Esophagus muscularis mucosa (tissue), 4 donors: ENCODE results near the gene GALNT18. TPM values are rescaled to one million over a fixed set of nuclear protein-coding genes. Genes with fewer than 3 reads are reported as not detected.

Source experiments
- DNase-seq: peaks from one replicate; pipeline ENCODE4 v3.0.0-alpha.2; 2017; ENCODE audit errors: extremely low spot score
- H3K27ac ChIP-seq, 4 donors: fragments of 200-600 bp; sonication (generic); replicated peaks in 1 of 4; 1 replicate in 3 of 4; 2 replicates in 1 of 4; pipeline ENCODE4 v1.5.1; 2016 to 2019; ENCODE audit warnings: mild to moderate bottlenecking in 1 of 4
- H3K27me3 ChIP-seq, 4 donors: fragments of 200-600 bp; sonication (generic); one replicate each; pipeline versions ENCODE4 v1.5.1 to v1.6.0; 2016 to 2019
- H3K36me3 ChIP-seq, 4 donors: fragments of 200-600 bp; sonication (generic); one replicate each; pipeline ENCODE4 v1.5.1; 2016 to 2019
- H3K4me1 ChIP-seq, 4 donors: fragments of 200-600 bp; sonication (generic); one replicate each; pipeline ENCODE4 v1.5.1; 2016 to 2019
- H3K4me3 ChIP-seq, 4 donors: fragments of 200-600 bp; sonication (generic); 1 replicate in 2 of 4; 2 replicates in 2 of 4; pipeline ENCODE4 v1.5.1; 2016 to 2019; ENCODE audit warnings: mild to moderate bottlenecking in 4 of 4, moderate library complexity in 1 of 4
- H3K9me3 ChIP-seq, 4 donors: fragments of 200-600 bp; sonication (generic); 1 replicate in 3 of 4; 2 replicates in 1 of 4; pipeline ENCODE4 v1.5.1; 2016 to 2019
- EP300 ChIP-seq: sonication (generic); formaldehyde crosslinking; IDR thresholded peaks from one replicate; pipeline ENCODE4 v1.6.1; 2017; ENCODE audit warnings: antibody characterized with exemption
- POLR2A ChIP-seq: fragments of 450-650 bp; IDR thresholded peaks from one replicate; pipeline ENCODE4 v1.6.1; 2017; ENCODE audit warnings: antibody characterized with exemption, moderate library complexity, mild to moderate bottlenecking, low read depth
- POLR2AphosphoS5 ChIP-seq, 2 donors: sonication (generic); formaldehyde crosslinking; IDR thresholded peaks; one replicate each; pipeline ENCODE4 v1.6.1; 2017; ENCODE audit warnings: antibody characterized with exemption in 2 of 2
- WGBS: methylation state at CpG from one replicate; pipeline ENCODE4 v1.1.5; 2018; 5-methylcytosine and 5-hydroxymethylcytosine counted together
- intact Hi-C: fragments of 100-400 bp; cut with DNase I; formaldehyde crosslinking; loops from one replicate; pipeline ENCODE4 v1.15.1; 2023
- total RNA-seq, 4 donors: library from RNA; depleted of rRNA; stranded (reverse); fragments of >200 nt; gene quantifications; one replicate each; pipeline versions ENCODE4 v1.1.0 to v1.2.1, GENCODE V29; 2016
- TF ChIP-seq, protein P1 (sequence below), 3 experiments: fragments of 200-600 bp in 2 of 3; fragments of 450-650 bp in 1 of 3; sonication (generic) in 2 of 3; IDR thresholded peaks; one replicate each; pipeline ENCODE4 v1.5.1; 2017 to 2019; ENCODE audit warnings: antibody characterized with exemption in 3 of 3, mild to moderate bottlenecking in 2 of 3, moderate library complexity in 1 of 3

Gene GALNT18
- total RNA-seq, 4 donors from 2014 or later = 29.1 to 67.0 (median 49.3) TPM

- intact Hi-C loops = no loop called here
- DNase-seq = no peak
- Histone ChIP-seq H3K4me1 (peaks cover 7 to 24% (median 19%) of the 10 kb centered on the region in 4 donors), H3K36me3 (no peaks in the 10 kb centered on the region), H3K4me3 (no peak overlapping the region), H3K27me3 (no peaks in the 10 kb centered on the region), H3K9me3 (no peaks in the 10 kb centered on the region), H3K27ac (no peak overlapping the region)
- TF ChIP-seq, protein P1, sequence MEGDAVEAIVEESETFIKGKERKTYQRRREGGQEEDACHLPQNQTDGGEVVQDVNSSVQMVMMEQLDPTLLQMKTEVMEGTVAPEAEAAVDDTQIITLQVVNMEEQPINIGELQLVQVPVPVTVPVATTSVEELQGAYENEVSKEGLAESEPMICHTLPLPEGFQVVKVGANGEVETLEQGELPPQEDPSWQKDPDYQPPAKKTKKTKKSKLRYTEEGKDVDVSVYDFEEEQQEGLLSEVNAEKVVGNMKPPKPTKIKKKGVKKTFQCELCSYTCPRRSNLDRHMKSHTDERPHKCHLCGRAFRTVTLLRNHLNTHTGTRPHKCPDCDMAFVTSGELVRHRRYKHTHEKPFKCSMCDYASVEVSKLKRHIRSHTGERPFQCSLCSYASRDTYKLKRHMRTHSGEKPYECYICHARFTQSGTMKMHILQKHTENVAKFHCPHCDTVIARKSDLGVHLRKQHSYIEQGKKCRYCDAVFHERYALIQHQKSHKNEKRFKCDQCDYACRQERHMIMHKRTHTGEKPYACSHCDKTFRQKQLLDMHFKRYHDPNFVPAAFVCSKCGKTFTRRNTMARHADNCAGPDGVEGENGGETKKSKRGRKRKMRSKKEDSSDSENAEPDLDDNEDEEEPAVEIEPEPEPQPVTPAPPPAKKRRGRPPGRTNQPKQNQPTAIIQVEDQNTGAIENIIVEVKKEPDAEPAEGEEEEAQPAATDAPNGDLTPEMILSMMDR (IDR thresholded peaks at IDR 0.05) = no peak
- TF ChIP-seq POLR2A (no peak), POLR2AphosphoS5 (IDR thresholded peaks at IDR 0.05) (no peak), EP300 (no peak)
- WGBS = 89% methylated on average over 10 of the region's 10 CpGs
Observed at GRCh38 chr11:11387622-11388305, 234.0 kb downstream of the GALNT18 start.

- no peak for DNase-seq
- Histone ChIP-seq H3K27ac (no peak overlapping the region), H3K27me3 (no peaks in the 10 kb centered on the region), H3K4me1 (peaks cover 6 to 19% (median 16%) of the 10 kb centered on the region in 4 donors), H3K36me3 (no peaks in the 10 kb centered on the region), H3K9me3 (no peaks in the 10 kb centered on the region), H3K4me3 (no peak overlapping the region)
- intact Hi-C loops = no loop called here
- TF ChIP-seq POLR2AphosphoS5 (IDR thresholded peaks at IDR 0.05) = no peak
- no peak for TF ChIP-seq POLR2A
- TF ChIP-seq, protein P1 (IDR thresholded peaks at IDR 0.05) = no peak
- no peak for TF ChIP-seq EP300
- WGBS = 78% methylated on average over 4 of the region's 4 CpGs
Observed at GRCh38 chr11:11387207-11387606, 234.6 kb downstream of the GALNT18 start.

DNA sequence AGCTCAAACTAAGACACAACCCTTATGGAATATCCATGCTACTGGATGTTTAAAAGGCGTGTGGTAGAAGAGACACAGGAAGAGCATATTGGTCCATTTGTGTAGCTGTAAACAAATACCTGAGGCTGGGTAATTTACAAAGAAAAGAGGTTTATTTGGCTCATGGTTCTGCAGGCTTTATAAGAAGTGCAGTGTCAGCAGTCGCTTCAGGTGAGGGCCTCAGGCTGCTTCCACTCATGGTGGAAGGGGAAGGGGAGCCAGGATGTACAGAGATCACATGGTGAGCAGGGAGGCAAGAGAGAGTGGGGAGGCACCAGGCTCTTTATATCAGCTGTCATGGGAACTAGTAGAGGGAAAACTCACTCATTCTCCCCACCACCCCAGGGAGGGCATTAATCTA, 237.0 kb downstream of the GALNT18 start:
- TF ChIP-seq, protein P1 (IDR thresholded peaks at IDR 0.05) = no peak
- TF ChIP-seq POLR2A (no peak), POLR2AphosphoS5 (IDR thresholded peaks at IDR 0.05) (no peak), EP300 (no peak)
- Histone ChIP-seq H3K4me1 (peaks cover 0 to 17% (median 7%) of the 10 kb centered on the region in 4 donors), H3K27me3 (no peaks in the 10 kb centered on the region), H3K36me3 (no peaks in the 10 kb centered on the region), H3K4me3 (no peak overlapping the region), H3K9me3 (no peaks in the 10 kb centered on the region), H3K27ac (no peak overlapping the region)
- WGBS = 95% methylated on average over 2 of the region's 2 CpGs
- intact Hi-C loops = no loop called here
- DNase-seq = no peak

DNA sequence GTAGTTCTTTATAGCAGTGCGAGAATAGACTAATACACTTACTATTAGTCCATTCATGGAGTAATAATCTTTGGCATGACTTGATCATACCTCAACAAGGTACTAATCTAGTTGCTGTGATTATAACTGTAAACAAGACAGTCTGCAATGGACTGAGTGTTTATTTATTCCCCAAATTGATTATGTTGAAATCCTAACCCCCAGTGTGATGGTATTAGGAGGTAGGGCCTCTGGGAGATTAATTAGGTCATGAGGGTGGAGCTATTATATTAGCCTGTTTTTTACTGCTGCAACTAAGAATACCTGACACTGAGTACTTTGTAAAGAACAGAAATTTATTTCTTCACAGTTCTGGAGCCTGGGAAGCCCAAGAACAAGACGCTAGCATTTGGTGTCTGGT, 237.8 kb downstream of the GALNT18 start:
- WGBS = 95% methylated on average over 2 of the region's 2 CpGs
- intact Hi-C loops = no loop called here

More for the DNA sequence above, 237.8 kb downstream of the GALNT18 start:
- Histone ChIP-seq H3K4me3 (no peak overlapping the region), H3K36me3 (peaks cover 0 to under 1% (median 0%) of the 10 kb centered on the region in 4 donors), H3K9me3 (no peaks in the 10 kb centered on the region), H3K4me1 (peaks cover 0 to 9% (median 0%) of the 10 kb centered on the region in 4 donors), H3K27ac (no peak overlapping the region), H3K27me3 (no peaks in the 10 kb centered on the region)
- TF ChIP-seq, protein P1 (IDR thresholded peaks at IDR 0.05) = no peak
- TF ChIP-seq EP300 = no peak
- no peak for TF ChIP-seq POLR2AphosphoS5 (IDR thresholded peaks at IDR 0.05)
- no peak for TF ChIP-seq POLR2A
- no peak for DNase-seq
